Measurements from ENCODE around the gene CCIN.
"Not testable (repeated sequence)": the region's sequence is repeated elsewhere in the genome, so short reads cannot be mapped to it uniquely, and the experiment has no call there.

The CCIN gene

DNA sequence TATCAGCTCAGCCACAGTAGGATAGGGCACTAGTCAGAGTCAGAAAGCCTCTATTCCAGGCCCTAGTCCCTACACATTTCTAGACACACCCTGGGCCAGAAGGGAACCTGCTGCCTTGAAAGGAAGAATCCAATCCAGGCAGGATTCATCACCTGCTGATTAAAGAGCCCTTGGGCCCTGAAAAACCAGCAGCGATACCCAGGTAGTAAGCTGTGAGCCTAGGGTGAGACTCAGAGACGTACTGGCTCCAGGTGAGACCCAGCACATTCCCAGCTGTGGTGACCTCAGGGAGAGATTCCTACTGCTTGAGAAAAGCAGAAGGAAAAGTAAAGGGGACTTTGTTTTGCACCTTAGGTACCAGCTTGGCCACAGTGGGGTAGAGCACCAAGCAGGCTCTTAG lies 4.7 kb downstream of the CCIN start:
- TF ChIP-seq, protein P1, sequence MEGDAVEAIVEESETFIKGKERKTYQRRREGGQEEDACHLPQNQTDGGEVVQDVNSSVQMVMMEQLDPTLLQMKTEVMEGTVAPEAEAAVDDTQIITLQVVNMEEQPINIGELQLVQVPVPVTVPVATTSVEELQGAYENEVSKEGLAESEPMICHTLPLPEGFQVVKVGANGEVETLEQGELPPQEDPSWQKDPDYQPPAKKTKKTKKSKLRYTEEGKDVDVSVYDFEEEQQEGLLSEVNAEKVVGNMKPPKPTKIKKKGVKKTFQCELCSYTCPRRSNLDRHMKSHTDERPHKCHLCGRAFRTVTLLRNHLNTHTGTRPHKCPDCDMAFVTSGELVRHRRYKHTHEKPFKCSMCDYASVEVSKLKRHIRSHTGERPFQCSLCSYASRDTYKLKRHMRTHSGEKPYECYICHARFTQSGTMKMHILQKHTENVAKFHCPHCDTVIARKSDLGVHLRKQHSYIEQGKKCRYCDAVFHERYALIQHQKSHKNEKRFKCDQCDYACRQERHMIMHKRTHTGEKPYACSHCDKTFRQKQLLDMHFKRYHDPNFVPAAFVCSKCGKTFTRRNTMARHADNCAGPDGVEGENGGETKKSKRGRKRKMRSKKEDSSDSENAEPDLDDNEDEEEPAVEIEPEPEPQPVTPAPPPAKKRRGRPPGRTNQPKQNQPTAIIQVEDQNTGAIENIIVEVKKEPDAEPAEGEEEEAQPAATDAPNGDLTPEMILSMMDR (conservative IDR thresholded peaks at IDR 0.05; ENCODE audit: low read depth, low read length) = no peak
- DNase-seq (ENCODE audit: low read depth) = no peak
- no peak overlapping the region for H3K4me3 ChIP-seq (ENCODE audit: low read depth, low read length)

DNA sequence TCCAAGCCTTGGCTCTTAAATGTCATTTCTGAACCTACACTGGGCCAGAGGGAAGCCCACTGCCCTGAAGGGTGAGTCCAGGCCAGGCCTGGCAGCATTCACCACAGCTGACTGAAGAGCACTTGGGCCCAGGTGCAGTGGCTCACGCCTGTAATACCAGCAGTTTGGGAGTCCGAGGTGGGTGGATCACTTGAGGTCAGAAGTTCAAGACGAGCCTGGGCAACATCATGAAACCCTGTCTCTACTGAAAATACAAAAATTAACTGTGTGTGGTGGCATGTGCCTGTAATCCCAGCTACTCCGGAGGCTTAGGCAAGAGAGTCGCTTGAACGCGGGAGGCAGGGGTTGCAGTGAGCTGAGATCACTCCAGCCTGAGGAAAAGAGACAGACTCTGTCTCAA lies 5.1 kb downstream of the CCIN start:
- TF ChIP-seq, protein P1 (conservative IDR thresholded peaks at IDR 0.05; ENCODE audit: low read depth, low read length) = no peak
- DNase-seq (ENCODE audit: low read depth) = no peak
- no peak overlapping the region for H3K4me3 ChIP-seq (ENCODE audit: low read depth, low read length)

DNA sequence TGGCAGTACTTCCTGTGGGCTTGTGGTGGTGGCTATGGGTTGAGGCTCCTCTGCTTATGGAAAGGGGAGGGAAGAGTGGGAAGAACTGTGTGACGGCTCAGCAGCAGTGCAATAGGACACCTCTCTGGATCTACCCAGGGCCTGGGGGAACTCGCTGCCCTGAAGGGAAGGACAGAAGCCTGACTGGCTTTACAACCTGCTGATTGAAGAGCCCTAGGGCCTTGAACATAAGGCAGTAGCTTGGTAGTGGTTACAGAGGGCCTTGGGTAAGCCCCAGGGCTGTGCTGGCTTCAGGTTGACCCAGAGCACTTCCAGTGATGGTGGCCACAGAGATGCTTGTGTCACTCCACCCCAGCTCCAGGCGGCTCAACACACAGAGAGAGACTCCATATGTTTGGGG lies 5.5 kb downstream of the CCIN start:
- TF ChIP-seq, protein P1 (conservative IDR thresholded peaks at IDR 0.05; ENCODE audit: low read depth, low read length) = no peak
- no peak overlapping the region for H3K4me3 ChIP-seq (ENCODE audit: low read depth, low read length)
- no peak for DNase-seq (ENCODE audit: low read depth)

DNA sequence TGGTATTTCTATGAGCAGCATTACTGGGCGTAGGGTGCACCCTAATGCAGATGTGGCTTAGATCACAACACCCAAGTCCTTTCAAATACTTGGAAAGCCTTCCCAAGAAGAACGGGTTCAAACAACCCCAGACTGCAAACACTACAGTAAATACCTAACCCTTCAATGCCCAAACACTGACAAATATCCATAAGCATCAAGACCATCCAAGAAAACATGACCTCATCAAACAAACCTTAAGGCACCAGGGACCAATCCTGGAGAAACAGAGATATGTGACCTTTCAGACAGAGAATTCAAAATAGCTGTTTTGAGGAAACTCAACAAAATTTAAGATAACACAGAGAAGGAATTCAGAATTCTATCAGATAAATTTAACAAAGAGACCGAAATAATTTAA lies 6.0 kb downstream of the CCIN start:
- not testable (repeated sequence) for DNase-seq (ENCODE audit: low read depth)

DNA sequence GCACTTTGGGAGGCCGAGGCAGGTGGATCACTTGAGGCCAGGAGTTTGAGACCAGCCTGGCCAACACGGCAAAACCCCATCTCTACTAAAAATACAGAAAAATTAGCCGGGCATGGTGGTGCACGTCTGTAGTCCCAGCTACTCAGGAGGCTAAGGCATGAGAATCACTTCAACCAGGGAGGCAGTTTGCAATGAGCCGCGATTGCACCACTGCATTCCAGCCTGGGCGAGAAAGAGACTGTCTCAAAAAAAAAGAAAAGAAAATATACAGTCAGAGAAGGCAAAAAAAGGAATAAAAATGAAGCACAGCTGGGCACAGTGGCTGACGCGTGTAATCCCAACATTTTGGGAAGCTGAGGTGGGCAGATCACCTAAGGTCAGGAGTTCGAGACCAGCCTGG lies 7.3 kb downstream of the CCIN start:
- DNase-seq (ENCODE audit: low read depth); H3K4me3 ChIP-seq (ENCODE audit: low read depth, low read length): not testable (repeated sequence)

More for the DNA sequence above, 6.0 kb downstream of the CCIN start:
- not testable (repeated sequence) for H3K4me3 ChIP-seq (ENCODE audit: low read depth, low read length)

DNA sequence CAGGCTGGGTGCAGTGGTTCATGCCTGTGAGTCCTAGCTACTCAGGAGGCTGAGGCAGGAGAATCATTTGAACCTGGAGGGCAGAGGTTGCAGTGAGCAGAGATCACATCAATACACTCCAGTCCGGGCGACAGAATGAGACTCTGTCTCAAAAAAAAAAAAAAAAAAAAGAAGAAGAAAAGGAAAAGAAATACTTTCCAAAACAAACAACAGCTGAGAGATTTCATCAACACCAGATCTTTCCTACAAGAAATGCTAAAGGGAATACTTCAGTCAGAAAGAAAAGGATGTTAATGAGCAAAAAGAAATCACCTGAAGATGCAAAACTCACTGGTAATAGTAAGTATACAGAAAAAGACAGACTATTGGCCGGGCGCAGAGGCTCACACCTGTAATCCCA lies 8.4 kb downstream of the CCIN start:
- TF ChIP-seq, protein P1 (conservative IDR thresholded peaks at IDR 0.05; ENCODE audit: low read depth, low read length) = no peak
- no peak overlapping the region for H3K4me3 ChIP-seq (ENCODE audit: low read depth, low read length)
- no peak for DNase-seq (ENCODE audit: low read depth)

DNA sequence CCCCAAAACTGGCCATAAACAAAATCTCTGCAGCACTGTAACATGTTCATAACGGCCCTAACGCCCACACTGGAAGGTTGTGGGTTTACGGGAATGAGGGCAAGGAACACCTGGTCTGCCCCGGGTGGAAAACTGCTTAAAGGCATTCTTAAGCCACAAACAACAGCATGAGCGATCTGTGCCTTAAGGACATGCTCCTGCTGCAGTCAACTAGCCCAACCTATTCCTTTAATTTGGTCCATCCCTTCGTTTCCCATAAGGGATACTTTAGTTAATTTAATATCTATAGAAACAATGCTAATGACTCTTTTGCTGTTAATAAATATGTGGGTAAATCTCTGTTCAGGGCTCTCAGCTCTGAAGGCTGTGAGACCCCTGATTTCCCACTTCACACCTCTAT lies 11.1 kb downstream of the CCIN start:
- not testable (repeated sequence) for DNase-seq (ENCODE audit: low read depth); H3K4me3 ChIP-seq (ENCODE audit: low read depth, low read length)

DNA sequence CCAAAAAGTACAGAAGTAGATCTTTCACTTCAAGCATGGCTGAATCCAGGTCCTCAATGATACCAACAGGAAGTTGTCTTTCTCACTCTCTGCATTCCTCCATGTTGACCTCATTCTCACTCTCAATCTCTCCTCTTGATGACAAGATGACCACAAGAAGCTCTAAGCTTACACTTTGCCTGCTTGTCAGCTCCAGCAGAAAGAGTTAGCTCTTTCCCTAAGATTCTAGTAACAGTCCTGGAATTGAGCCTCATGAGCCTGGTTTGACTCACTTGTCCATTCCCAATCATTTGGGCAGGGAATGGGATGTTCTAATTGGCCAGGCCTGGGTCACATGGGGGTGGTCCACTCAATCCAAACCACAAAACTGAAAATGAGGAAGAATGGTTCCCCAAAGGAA lies 18.2 kb downstream of the CCIN start:
- TF ChIP-seq, protein P1 (conservative IDR thresholded peaks at IDR 0.05; ENCODE audit: low read depth, low read length) = no peak
- no peak overlapping the region for H3K4me3 ChIP-seq (ENCODE audit: low read depth, low read length)
- DNase-seq (ENCODE audit: low read depth) = peak; percentile 89

DNA sequence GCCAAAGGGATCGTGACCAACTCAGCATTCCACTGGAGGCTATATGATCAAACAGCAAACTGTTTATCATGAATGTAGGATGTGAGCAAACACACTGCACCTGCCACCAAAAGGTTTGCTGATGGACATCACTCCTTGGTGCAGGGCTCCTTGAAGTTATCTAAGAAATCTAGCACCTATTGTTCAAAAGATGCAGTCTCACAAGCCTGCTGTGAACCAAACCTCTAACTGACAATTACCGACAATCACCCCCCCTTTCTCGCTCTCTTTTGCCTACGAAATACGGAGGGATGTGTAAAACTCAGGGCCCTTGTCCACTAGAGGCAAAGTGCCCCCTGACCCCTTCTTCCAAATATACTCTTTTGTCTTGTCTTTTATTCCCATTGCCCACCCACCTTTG lies 19.0 kb downstream of the CCIN start:
- no peak for DNase-seq (ENCODE audit: low read depth)
- TF ChIP-seq, protein P1 (conservative IDR thresholded peaks at IDR 0.05; ENCODE audit: low read depth, low read length) = no peak
- H3K4me3 ChIP-seq (ENCODE audit: low read depth, low read length) = no peak overlapping the region

Measured in choroid plexus epithelial cell (primary cell).